GM21381 (cell line): Measurements from ENCODE around the gene YPEL1.

Experiments used
- ATAC-seq: cut with Tn5 transposase; IDR thresholded peaks from one replicate; pipeline ENCODE4 v1.9.1; 2021; ENCODE audit warnings: mild to moderate bottlenecking, moderate library complexity; ENCODE audit not compliant: unreplicated experiment

Gene YPEL1

GRCh38 chr22:21735200-21736083, at the start of gene YPEL1:
Gene YPEL1 (minus strand): TSS chr22:21735794. CDS start chr22:21710744, 25,050 bp downstream.
- peak; percentile 83 for ATAC-seq

DNA sequence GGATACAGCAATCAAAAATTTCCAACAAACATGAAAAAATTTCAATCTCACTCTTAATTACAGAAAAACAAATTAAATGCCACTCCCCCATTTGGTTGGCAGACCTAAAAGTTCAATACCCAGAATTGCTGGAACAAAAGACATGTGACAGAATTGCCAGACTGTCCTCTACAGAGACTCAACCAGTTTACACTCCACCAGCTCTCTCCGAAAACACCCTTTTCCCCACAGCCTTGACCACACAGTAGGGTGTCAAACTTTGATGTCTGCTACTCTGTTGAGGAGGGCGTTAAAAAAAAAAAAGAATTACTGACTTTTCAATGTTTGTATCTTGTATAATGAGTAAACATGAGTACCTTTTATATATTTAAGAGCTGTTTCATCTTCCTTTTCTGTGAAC, 44.7 kb upstream of the YPEL1 start:
- ATAC-seq = no peak

- no peak for ATAC-seq
Observed at GRCh38 chr22:21779444-21779843, 43.9 kb upstream of the YPEL1 start.

GRCh38 chr22:21778705-21779363, 43.2 kb upstream of the YPEL1 start:
- no peak for ATAC-seq

DNA sequence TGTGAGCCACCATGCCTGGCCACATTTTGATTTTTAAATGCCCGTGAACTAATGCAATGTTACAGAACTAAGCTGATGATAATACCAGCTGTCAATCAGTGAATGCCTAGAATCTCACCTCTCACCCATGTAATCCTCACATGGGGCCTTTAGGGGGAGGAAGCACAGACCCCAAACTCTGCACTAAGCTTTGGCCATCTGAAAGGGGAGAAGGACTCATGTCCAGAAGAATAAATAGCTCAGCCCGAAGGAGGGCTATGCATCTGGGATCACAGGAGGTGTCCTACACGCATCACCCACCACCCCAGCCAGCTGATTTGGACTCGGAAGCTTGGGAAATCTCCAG, 36.0 kb upstream of the YPEL1 start:
- no peak for ATAC-seq

GRCh38 chr22:21768435-21768834, 32.8 kb upstream of the YPEL1 start:
- no peak for ATAC-seq

- ATAC-seq = peak; percentile 69
Observed at GRCh38 chr22:21766691-21767462, 31.3 kb upstream of the YPEL1 start.

GRCh38 chr22:21765909-21766529, 30.4 kb upstream of the YPEL1 start:
- no peak for ATAC-seq

DNA sequence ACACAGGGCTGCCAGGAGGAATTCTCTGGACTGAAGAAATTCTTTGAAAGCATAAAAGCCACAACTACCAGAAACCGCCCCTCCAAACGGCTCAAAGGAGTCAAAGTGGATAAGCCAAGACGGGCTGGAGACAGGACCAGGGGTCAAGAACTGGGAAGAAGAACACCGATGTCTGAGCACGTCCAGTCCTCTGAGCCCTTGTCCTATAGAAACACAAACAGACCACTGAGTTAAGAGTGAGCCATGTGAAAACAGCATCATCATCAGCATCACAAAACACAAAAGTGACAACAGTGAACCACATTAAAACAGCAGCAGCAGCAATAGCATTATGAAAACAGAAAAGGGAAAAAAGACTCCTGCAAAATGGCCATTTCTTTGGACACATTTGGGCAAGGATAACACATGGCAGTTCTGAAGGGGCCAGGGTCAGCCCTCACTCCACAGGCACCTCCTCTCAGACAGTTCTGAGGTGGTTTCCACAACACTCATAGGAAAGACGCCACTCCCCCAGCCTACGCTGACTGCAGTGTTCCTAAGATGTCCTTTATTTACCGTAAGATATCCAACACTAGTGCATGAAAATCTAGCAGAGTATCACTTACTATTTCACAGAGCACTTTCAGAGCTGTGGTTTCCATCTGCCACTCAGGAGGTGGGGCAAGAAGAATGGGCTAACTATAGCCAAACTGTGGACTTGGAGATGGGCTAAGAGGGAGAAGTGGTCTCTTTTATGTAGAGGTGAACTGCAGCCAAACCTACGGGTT, 28.6 kb upstream of the YPEL1 start:
- no peak for ATAC-seq

DNA sequence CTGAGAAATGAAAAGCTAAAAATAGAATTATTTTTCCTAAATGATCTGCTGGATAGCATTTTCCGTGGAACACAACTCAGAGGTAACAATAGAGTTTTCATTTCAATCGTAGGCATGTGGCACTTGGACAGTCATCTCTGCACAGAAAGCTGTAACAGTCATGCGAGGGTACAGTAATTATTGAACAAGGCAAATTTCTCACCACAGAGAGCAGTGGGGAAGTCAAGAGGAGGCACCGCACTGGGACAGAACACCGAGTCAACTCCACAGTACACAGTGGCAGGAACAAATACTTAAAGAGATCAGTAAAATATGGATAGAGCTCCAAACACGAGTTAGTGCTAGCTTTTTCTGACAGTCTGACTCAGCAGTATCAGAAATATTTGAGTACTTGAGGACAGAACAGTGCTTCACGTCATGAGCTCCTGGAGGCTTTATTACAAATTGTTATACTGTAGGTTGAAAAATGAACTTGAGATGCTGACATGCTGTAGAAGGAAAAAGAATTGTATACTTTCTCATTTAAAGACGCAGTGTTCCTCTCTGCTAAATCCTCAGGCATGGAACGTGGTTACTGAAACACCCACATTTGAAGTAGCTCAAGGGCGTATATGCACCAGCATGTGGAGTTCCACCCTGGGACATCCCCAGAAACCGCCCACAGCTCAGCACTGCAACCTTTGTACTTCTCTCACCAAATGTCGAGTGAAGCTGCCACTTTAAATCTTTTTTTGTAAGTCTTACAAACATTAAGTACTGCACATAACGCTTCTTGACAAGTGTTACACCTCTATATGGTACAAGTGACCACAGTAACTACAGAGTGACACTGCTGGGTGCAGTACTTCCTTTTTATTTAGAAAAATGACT, 27.4 kb upstream of the YPEL1 start:
- ATAC-seq = no peak

DNA sequence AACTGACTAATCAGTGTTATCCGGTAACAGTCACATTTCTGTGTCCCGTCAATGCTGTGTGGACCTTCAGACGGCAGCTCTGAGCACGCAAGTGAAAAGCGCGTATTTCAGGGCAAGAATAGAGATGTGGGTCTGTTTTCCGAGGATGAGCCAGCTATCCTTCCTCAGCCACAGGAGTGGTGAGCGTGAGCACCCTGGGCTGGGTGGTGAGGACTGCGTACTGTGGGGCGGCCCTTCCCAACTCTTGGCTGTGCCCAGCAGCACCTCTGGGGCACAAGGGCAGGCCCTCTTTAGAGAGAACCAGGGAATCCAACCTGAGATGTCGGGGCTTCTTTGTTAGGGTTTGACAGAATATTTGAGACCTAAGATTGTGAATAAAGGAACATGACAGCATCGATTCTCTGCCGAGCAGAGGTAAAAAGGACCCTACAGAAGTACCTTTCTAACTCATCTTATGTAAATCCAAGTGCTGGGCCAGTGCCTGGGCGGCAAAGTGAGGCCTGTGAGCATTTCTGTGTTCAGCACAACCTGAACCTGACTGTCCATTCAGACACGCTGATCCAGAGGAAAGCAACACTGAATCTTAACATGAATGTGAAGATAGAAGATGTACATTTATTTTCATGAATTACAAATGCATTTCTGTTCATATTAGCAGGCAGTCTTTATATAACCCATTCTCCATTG, 26.5 kb upstream of the YPEL1 start:
- ATAC-seq = no peak

DNA sequence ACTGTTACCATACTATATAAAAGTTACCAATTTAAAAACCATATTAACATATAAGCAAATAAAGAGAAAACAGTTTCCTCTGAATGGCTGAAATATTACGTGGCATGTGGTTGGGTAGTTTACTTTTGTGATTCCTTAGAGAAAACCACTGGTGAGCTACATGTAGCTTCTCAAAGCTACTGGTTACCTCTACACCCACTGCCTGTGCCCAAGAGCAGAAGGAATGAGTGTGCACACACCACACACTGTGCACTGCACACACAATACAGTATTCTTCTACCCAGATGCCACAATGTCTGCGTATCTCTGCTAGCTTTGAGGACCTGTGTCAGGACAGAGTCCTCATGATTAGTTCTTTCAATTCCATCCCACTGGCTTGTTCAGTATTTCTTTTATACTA, 25.5 kb upstream of the YPEL1 start:
- ATAC-seq = no peak

- ATAC-seq = no peak
Observed at GRCh38 chr22:21760640-21761039, 25.0 kb upstream of the YPEL1 start.

DNA sequence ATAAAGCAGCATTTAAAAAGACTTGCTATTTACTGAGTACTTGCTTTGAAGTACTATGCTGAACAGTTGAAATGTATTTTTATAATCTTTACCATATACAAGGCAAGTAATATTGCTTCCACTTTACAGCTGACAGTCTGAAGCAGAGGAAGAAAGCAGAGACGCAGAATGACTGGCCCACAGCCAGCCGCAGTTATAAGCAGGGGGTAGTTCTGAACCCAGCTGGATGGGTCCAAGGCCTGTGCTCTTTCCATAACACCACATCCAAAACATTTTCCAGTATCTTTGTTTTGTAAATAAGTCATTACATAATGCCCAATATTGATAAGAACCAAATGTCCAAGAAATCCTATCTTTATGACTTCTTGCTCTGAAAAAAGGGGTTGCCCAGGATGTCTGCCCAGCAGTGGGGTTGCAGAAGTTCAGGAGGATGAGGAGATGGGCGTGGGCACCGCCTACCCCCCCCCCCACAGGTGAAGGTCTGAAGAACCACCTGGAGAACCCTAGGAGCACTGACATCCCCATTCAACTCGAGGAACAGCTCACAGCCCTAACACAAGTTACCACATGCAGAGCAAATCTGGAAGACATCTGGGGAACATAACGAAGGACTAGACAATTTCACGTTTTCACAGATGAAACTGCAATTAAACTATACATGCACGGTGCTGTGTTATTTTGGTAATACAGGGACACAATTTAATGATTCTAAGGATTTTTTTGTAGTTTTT, 24.2 kb upstream of the YPEL1 start:
- ATAC-seq = no peak

DNA sequence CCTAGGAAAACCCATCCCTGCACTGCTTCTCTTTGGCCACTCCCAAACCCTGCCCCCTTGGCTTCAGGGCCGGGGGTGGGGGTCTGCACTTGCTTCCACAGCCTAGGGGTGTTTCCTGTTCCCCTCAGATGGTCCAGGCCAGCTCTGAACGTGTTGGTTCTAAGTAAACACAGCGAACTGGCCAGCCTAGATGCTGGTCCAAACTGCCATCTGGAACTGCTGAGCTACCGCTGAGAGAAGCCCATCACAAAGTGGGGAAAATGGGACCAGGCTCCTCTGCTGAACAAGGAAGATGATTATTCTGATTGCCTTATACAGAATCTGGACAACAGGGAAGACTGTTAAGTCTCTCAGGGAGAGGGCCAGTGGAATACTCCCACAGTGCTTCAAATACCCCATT, 23.5 kb upstream of the YPEL1 start:
- no peak for ATAC-seq

DNA sequence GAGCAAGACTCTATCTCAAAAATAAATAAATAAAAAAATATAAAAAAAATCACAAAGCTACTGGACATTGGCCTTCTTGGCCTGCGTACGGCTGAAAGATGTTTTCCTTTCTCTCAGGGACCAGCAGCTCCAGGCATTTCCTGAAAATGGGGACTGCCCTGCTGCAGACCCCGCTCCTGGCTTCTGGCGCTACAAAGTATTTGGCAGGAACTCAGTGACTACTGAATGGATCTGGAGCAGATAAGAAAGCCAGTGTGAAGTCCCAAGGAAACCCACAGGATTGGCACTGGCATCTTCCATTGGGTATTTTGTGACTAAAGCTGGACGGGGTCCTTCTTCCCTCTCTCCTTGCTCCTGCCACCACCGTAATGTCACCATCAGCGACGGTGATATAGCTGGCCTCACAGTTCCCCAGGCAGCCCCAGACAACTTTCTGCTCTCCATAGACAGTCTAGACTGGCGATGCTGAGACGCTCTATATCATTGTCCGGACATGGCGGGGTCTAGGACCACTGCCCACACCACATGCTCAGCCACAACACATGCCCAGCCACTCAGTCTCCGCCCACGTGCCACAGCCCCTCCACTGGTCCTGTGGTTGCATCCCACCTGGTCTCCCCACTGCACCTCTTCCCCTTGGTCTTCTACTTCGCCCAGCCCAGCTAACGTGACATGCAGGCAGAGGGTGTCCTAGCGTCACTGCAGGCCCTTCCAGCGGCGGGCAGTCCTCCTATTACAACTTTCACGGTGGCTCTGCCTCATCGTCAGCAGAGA, 22.7 kb upstream of the YPEL1 start:
- ATAC-seq = no peak

DNA sequence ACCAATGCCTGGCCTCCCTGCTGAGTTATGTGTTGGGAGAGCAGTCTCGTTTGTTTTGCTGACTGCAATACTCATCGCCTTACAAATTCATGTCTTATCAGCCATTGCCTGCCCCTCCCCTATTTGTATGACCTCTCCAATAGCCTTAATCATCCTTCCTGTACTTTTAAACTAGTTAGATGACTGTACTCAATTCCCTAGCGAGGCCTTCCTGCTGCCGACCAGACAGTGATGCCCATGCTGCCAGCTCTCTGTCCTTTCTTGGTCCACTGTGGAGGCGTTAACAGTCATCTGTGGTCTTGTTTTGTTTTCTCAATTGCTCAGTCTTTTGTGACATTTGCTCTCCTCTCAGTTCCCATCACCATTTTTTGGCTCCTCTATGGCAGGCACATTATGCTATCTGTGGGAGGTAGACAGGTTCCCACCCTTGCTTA, 20.3 kb upstream of the YPEL1 start:
- no peak for ATAC-seq
